Bronchial epithelial cell (primary cell): ENCODE data around the gene LRRC8D. TPM values are rescaled to one million over a fixed set of nuclear protein-coding genes. Genes with fewer than 3 reads are reported as not detected.
"Not testable (repeated sequence)": the region's sequence is repeated elsewhere in the genome, so short reads cannot be mapped to it uniquely, and the experiment has no call there.

ENCODE experiments used
- DNase-seq: peaks from one replicate; pipeline ENCODE4 v3.0.0-alpha.2; 2010; ENCODE audit warnings: low read depth
- FAIRE-seq: peaks from 2 replicates; lab custom pipeline; 2011; peaks lifted over from hg19 to GRCh38; lab: Jason Lieb, UNC
- H3K27me3 ChIP-seq: 2 replicates; pipeline ENCODE4 v1.5.1; 2011; ENCODE audit warnings: low read length; ENCODE audit not compliant: control insufficient read depth, insufficient read depth
- H3K36me3 ChIP-seq: 2 replicates; pipeline ENCODE4 v1.5.1; 2011; ENCODE audit warnings: low read length; ENCODE audit not compliant: control insufficient read depth, insufficient read depth
- H3K4me3 ChIP-seq: 2 replicates; pipeline ENCODE4 v1.5.1; 2011; ENCODE audit warnings: mild to moderate bottlenecking, low read depth, low read length, control low read depth
- total RNA-seq: library from RNA; depleted of rRNA; stranded (reverse); fragments of >200 nt; gene quantifications from 2 replicates; pipeline ENCODE4 v1.2.1, GENCODE V29; 2014
- TF ChIP-seq, protein P1 (sequence below): IDR thresholded peaks from 2 replicates; pipeline ENCODE4 v1.5.1; 2011; ENCODE audit warnings: mild to moderate bottlenecking, moderate library complexity, low read length, control low read depth, inconsistent platforms; ENCODE audit not compliant: insufficient read depth, severe bottlenecking

LRRC8D gene
- total RNA-seq, 1 donor from 2014 or later, result 35.8 TPM

DNA sequence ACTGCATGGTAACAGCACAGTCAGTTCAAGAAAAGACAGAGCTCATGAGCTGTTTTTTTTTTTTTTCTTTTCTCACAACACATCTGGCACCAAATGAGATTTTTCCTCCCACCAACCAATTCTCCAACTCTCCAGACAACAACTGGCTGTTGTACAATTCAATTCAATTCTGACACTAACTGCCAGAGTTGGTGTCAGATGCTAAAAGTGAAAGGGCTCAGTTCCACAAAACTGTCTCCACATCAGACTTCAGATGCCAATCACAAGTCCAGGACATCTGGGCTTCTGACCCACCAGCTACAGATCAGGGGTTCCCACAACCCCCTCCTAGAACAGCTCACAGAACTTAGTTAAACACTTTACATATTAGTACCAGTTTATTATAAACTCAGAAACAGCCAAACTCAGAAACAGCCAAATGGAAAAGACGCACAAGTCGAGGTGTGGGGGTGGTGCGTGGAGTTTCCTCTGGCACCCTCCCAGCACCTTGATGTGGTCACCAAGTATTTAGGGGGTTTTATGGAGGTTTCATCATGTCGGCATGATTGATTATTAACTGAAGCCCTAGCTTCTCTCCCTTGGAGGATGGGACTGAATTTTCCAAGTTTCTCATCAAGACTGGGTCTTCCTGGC, 39.2 kb upstream of the LRRC8D start:
- DNase-seq (no peak), FAIRE-seq (no peak)
- Histone ChIP-seq H3K4me3 (no peak overlapping the region), H3K36me3 (no peaks in the 10 kb centered on the region), H3K27me3 (no peaks in the 10 kb centered on the region)
- TF ChIP-seq, protein P1, sequence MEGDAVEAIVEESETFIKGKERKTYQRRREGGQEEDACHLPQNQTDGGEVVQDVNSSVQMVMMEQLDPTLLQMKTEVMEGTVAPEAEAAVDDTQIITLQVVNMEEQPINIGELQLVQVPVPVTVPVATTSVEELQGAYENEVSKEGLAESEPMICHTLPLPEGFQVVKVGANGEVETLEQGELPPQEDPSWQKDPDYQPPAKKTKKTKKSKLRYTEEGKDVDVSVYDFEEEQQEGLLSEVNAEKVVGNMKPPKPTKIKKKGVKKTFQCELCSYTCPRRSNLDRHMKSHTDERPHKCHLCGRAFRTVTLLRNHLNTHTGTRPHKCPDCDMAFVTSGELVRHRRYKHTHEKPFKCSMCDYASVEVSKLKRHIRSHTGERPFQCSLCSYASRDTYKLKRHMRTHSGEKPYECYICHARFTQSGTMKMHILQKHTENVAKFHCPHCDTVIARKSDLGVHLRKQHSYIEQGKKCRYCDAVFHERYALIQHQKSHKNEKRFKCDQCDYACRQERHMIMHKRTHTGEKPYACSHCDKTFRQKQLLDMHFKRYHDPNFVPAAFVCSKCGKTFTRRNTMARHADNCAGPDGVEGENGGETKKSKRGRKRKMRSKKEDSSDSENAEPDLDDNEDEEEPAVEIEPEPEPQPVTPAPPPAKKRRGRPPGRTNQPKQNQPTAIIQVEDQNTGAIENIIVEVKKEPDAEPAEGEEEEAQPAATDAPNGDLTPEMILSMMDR, result no peak

DNA sequence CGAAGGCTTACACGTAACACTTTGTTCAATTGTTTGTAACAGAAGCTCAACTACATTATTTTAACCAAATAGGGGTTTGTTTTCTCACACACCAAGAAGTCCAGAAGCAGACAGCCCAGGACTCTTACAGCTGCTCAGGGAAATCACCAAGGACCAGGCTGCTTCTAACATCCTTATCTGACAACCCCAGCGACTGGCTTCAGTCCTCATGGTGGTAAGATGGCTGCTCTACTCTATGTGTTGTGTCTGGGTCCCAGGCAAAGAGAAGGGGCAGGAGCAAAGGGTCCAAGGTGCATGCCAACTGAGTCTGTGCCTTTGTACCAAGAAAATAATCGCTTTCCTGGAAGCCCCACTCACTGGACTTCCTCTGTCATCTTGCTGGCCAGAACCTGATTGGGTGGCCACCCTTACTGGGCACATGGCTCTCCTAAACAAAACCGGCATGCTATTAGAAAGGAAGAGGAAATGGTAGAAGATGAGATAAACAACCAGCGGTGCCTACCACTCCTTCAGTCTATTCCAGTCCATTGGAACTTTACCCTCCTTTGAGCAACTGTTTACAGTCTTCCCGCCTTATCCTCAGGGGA, 34.1 kb upstream of the LRRC8D start:
- FAIRE-seq, result no peak
- no peak for DNase-seq
- no peaks in the 10 kb centered on the region for H3K27me3 ChIP-seq
- H3K4me3 ChIP-seq, result no peak overlapping the region
- no peaks in the 10 kb centered on the region for H3K36me3 ChIP-seq
- TF ChIP-seq, protein P1, result no peak

DNA sequence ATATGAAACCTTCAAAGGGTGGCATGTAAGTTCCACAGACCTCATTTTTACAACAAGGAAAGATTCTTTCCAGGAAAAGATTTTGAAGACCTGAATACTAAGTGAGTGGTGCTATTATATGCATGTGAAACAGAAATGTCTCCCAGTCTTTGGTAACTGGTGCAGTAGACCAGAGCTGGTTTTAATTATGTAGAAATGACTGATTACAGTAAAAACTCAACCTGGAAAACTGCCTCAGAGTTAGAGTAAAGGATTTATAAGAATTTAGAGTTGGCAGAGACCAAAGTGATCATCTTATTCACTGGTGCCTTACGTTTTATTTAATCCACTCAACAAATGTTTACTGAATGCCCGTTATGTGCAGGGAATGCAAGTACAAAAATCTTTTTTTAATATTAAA, 30.2 kb upstream of the LRRC8D start:
- Histone ChIP-seq H3K36me3 (no peaks in the 10 kb centered on the region), H3K27me3 (no peaks in the 10 kb centered on the region), H3K4me3 (no peak overlapping the region)
- DNase-seq (no peak), FAIRE-seq (no peak)
- TF ChIP-seq, protein P1, result no peak

DNA sequence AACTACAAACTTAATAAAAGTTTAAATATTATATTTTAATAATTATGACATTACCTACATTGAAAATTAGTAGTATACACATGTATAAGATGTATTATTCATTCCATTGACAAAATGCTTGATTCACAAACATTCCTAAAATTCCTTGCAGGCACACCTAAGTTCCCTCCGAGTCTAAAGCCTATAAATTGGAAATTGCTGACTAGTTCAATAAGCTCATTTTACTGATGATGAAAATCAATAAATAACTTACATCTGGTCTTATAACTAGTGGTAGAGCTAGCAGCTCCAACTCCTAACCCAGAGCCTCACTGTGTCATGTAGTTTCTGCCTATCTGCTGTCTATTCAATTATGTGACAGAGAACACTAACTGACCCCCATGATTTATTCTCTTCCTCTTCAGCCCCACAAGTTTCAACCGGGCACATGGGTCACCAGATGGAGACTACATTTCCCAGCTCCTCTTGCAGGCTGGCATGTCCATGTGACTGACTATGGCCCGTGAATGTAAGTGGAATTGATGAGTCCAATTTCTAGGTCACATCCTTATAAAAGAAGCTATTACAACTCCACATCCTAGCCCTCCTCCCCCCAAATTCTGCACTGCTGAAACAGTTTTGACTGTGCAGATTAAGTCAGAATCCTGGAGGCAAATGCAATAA, 29.6 kb upstream of the LRRC8D start:
- H3K4me3 ChIP-seq, result no peak overlapping the region
- FAIRE-seq (no peak), DNase-seq (no peak)
- H3K36me3 ChIP-seq, result no peaks in the 10 kb centered on the region
- TF ChIP-seq, protein P1, result no peak
- no peaks in the 10 kb centered on the region for H3K27me3 ChIP-seq

DNA sequence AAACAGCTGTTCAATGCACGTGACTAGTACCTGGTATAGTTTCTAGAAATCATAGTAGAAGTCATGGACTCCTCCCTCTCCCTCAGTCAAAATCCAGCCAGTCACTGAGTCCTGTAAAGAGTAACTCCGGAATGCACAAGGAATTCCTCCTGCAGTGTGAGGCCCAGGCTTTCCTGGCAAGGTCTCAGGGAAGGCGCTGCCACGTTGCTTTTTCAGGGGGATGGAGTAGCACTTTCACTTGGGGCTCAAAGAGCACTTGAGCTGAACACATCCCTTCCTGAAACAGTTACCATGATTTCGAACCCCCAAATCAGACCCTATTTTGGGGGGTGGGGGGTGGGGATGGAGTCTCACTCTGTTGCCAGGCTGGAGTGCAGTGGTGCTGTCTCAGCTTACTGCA, 26.4 kb upstream of the LRRC8D start:
- Histone ChIP-seq H3K36me3 (no peaks in the 10 kb centered on the region), H3K4me3 (no peak overlapping the region), H3K27me3 (no peaks in the 10 kb centered on the region)
- DNase-seq, result no peak
- TF ChIP-seq, protein P1, result no peak
- no peak for FAIRE-seq

DNA sequence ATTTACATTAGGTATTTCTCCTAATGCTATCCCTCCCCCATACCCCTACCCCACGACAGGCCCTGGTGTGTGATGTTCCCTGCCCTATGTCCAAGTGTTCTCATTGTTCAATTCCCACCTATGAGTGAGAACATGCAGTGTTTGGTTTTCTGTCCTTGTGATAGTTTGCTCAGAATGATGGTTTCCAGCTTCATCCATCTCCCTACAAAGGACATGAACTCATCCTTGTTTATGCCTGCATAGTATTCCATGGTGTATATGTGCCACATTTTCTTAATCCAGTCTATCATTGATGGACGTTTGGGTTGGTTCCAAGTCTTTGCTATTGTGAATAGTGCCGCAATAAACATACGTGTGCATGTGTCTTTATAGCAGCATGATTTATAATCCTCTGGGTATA, 25.3 kb upstream of the LRRC8D start:
- not testable (repeated sequence) for H3K36me3 ChIP-seq, H3K4me3 ChIP-seq, FAIRE-seq, DNase-seq, H3K27me3 ChIP-seq

DNA sequence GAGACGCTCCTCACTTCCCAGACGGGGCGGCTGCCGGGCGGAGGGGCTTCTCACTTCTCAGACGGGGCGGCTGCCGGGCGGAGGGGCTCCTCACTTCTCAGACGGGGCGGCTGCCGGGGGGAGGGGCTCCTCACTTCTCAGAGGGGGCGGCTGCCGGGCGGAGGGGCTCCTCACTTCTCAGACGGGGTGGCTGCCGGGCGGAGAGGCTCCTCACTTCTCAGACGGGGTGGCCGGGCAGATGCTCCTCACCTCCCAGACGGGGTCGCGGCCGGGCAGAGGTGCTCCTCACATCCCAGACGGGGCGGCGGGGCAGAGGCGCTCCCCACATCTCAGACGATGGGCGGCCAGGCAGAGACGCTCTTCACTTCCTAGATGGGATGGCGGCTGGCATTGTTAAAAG, 23.0 kb upstream of the LRRC8D start:
- DNase-seq, H3K36me3 ChIP-seq, H3K4me3 ChIP-seq, FAIRE-seq, H3K27me3 ChIP-seq: not testable (repeated sequence)
